ENCODE results near the gene C11orf24.

C11orf24 gene

GRCh38 chr11:68212421-68213134, 59.2 kb downstream of the C11orf24 start:
- Histone ChIP-seq H2BK120ac (ENCODE audit: insufficient read depth, low read length, poor library complexity) (peak overlapping the region; percentile 10), H3K4ac (ENCODE audit: low read depth, low read length) (peak overlapping the region; percentile 98), H4K8ac (ENCODE audit: low read depth, low read length) (peak overlapping the region; percentile 74), H3K23ac (ENCODE audit: low read length) (no peak overlapping the region), H3K79me1 (ENCODE audit: low read length) (peaks cover 15% of the 10 kb centered on the region), H2BK5ac (ENCODE audit: low read depth, low read length, poor library complexity) (peak overlapping the region; percentile 95), H3K9me3 (ENCODE audit: insufficient read depth, low read depth, low read length) (no peaks in the 10 kb centered on the region), H3K4me2 (ENCODE audit: low read length) (peak overlapping the region; percentile 94), H2AK5ac (ENCODE audit: low read length) (peak overlapping the region; percentile 60), H3K18ac (ENCODE audit: low read length) (peak overlapping the region; percentile 84), H2AFZ (ENCODE audit: insufficient read depth, low read length, poor library complexity) (peak overlapping the region; percentile 47), H3K4me1 (ENCODE audit: control insufficient read depth in 1 of 2, insufficient read depth in 2 of 2, low read length in 2 of 2) (peaks cover 4 to 14% of the 10 kb centered on the region in 2 experiments), H2BK12ac (ENCODE audit: low read length) (no peak overlapping the region), H3K14ac (ENCODE audit: low read length) (peak overlapping the region; percentile 87), H3K79me2 (ENCODE audit: control insufficient read depth, insufficient read depth, low read length, poor library complexity) (peaks cover 28% of the 10 kb centered on the region), H3K27me3 (ENCODE audit: insufficient read depth, low read length) (no peaks in the 10 kb centered on the region), H4K91ac (ENCODE audit: low read depth, low read length) (peak overlapping the region; percentile 93), H3K27ac (ENCODE audit: low read depth, low read length) (peak overlapping the region; percentile 99), H3K36me3 (ENCODE audit: control insufficient read depth in 1 of 2, insufficient read depth in 2 of 2, low read length in 2 of 2) (no peaks in the 10 kb centered on the region), H3K9ac (ENCODE audit: low read length) (peak overlapping the region; percentile 99), H3K4me3 (ENCODE audit: low read depth, low read length) (peak overlapping the region; percentile 99), H4K12ac (ENCODE audit: low read depth, low read length) (peak overlapping the region; percentile 52)
- DNase-seq = peak; percentile 54 to 70
- WGBS (ENCODE audit: extremely low coverage, insufficient coverage, insufficient read length) = no CpG with 5 or more reads among the region's 80 CpGs

- Histone ChIP-seq H4K8ac (ENCODE audit: low read depth, low read length) (peak overlapping the region; percentile 12), H2AFZ (ENCODE audit: insufficient read depth, low read length, poor library complexity) (no peak overlapping the region), H3K4me3 (ENCODE audit: low read depth, low read length) (no peak overlapping the region), H3K14ac (ENCODE audit: low read length) (no peak overlapping the region), H3K79me1 (ENCODE audit: low read length) (peaks cover 15% of the 10 kb centered on the region), H3K4ac (ENCODE audit: low read depth, low read length) (peak overlapping the region; percentile 88), H3K9ac (ENCODE audit: low read length) (no peak overlapping the region), H3K27me3 (ENCODE audit: insufficient read depth, low read length) (no peaks in the 10 kb centered on the region), H2BK120ac (ENCODE audit: insufficient read depth, low read length, poor library complexity) (no peak overlapping the region), H3K36me3 (ENCODE audit: control insufficient read depth in 1 of 2, insufficient read depth in 2 of 2, low read length in 2 of 2) (no peaks in the 10 kb centered on the region), H3K9me3 (ENCODE audit: insufficient read depth, low read depth, low read length) (no peaks in the 10 kb centered on the region), H2BK5ac (ENCODE audit: low read depth, low read length, poor library complexity) (no peak overlapping the region), H3K23ac (ENCODE audit: low read length) (no peak overlapping the region), H2AK5ac (ENCODE audit: low read length) (no peak overlapping the region), H3K4me1 (ENCODE audit: control insufficient read depth in 1 of 2, insufficient read depth in 2 of 2, low read length in 2 of 2) (peaks cover 4 to 14% of the 10 kb centered on the region in 2 experiments), H3K18ac (ENCODE audit: low read length) (no peak overlapping the region), H2BK12ac (ENCODE audit: low read length) (peak overlapping the region; percentile 13), H4K91ac (ENCODE audit: low read depth, low read length) (no peak overlapping the region), H3K79me2 (ENCODE audit: control insufficient read depth, insufficient read depth, low read length, poor library complexity) (peaks cover 28% of the 10 kb centered on the region), H3K4me2 (ENCODE audit: low read length) (peak overlapping the region; percentile 55), H3K27ac (ENCODE audit: low read depth, low read length) (no peak overlapping the region), H4K12ac (ENCODE audit: low read depth, low read length) (no peak overlapping the region)
- no CpG with 5 or more reads among the region's 14 CpGs for WGBS (ENCODE audit: extremely low coverage, insufficient coverage, insufficient read length)
- DNase-seq = peak in 1 of 2 donors; percentile 27
These were observed 60.2 kb downstream of the C11orf24 start for GRCh38 chr11:68211546-68211945.

Measured in trophoblast cell (in vitro differentiated cells and primary cell).